NCI-H128 (cell line): ENCODE measurements around the gene NUTM2G.
"Not testable (repeated sequence)": the region's sequence is repeated elsewhere in the genome, so short reads cannot be mapped to it uniquely, and the experiment has no call there.

ENCODE experiments used
- DNase-seq: peaks from one replicate; lab custom pipeline; 2025; ENCODE audit not compliant: unreplicated experiment; lab: John Stamatoyannopoulos, UW

Gene NUTM2G

GRCh38 chr9:96928543-96928942 lies at the start of gene NUTM2G:
Gene NUTM2G (plus strand): TSS chr9:96928843. CDS start chr9:96929025, 182 bp downstream.
- DNase-seq: not testable (repeated sequence)

- no peak for DNase-seq
Observed at GRCh38 chr9:96883922-96884321, 44.7 kb upstream of the NUTM2G start.

GRCh38 chr9:96884443-96884842 lies 44.2 kb upstream of the NUTM2G start:
- DNase-seq: no peak

- no peak for DNase-seq
Observed at GRCh38 chr9:96885424-96885823, 43.2 kb upstream of the NUTM2G start.

- DNase-seq: no peak
Observed at GRCh38 chr9:96888591-96888990, 40.1 kb upstream of the NUTM2G start.

- no peak for DNase-seq
Observed at GRCh38 chr9:96892131-96892530, 36.5 kb upstream of the NUTM2G start.

- DNase-seq: not testable (repeated sequence)
Observed at GRCh38 chr9:96900010-96900409, 28.6 kb upstream of the NUTM2G start.

GRCh38 chr9:96904947-96905722 lies 23.5 kb upstream of the NUTM2G start:
- not testable (repeated sequence) for DNase-seq

GRCh38 chr9:96908479-96908878 lies 20.2 kb upstream of the NUTM2G start:
- DNase-seq: not testable (repeated sequence)

GRCh38 chr9:96915539-96915938 lies 13.1 kb upstream of the NUTM2G start:
- DNase-seq: not testable (repeated sequence)

GRCh38 chr9:96916531-96916930 lies 12.1 kb upstream of the NUTM2G start:
- not testable (repeated sequence) for DNase-seq

- not testable (repeated sequence) for DNase-seq
Observed at GRCh38 chr9:96918550-96918949, 10.1 kb upstream of the NUTM2G start.

- DNase-seq: not testable (repeated sequence)
Observed at GRCh38 chr9:96920803-96921202, 7.8 kb upstream of the NUTM2G start.

GRCh38 chr9:96925587-96925986 lies 3.1 kb upstream of the NUTM2G start:
- not testable (repeated sequence) for DNase-seq

- not testable (repeated sequence) for DNase-seq
Observed at GRCh38 chr9:96931665-96932064, 3.0 kb downstream of the NUTM2G start.

- DNase-seq: not testable (repeated sequence)
Observed at GRCh38 chr9:96934097-96934496, 5.5 kb downstream of the NUTM2G start.

GRCh38 chr9:96934706-96935105 lies 6.1 kb downstream of the NUTM2G start:
- DNase-seq: not testable (repeated sequence)

- not testable (repeated sequence) for DNase-seq
Observed at GRCh38 chr9:96935401-96935800, 6.8 kb downstream of the NUTM2G start.

- not testable (repeated sequence) for DNase-seq
Observed at GRCh38 chr9:96937442-96937841, 8.8 kb downstream of the NUTM2G start.

- DNase-seq: not testable (repeated sequence)
Observed at GRCh38 chr9:96938957-96939665, 10.5 kb downstream of the NUTM2G start.

- not testable (repeated sequence) for DNase-seq
Observed at GRCh38 chr9:96940982-96941381, 12.3 kb downstream of the NUTM2G start.

- not testable (repeated sequence) for DNase-seq
Observed at GRCh38 chr9:96941628-96942027, 13.0 kb downstream of the NUTM2G start.
